Caco-2 (cell line): ENCODE results near the gene BANP. TPM values are rescaled to one million over a fixed set of nuclear protein-coding genes. Genes with fewer than 3 reads are reported as not detected.
"Not testable (repeated sequence)": the region's sequence is repeated elsewhere in the genome, so short reads cannot be mapped to it uniquely, and the experiment has no call there.

Source experiments
- BruUV-seq: library from RNA; stranded (reverse); fragments of 400-500 nt; replicated peaks from 2 replicates; lab custom pipeline; 2021; lab: Mats Ljungman, UMichigan
- CTCF ChIA-PET: fragments of 300-600 bp; sonication (Branson Sonifier 250); formaldehyde crosslinking; loops from one replicate; lab custom pipeline; 2022; ENCODE audit warnings: antibody characterized with exemption; lab: Charles Lee
- POLR2A ChIA-PET: fragments of 300-600 bp; sonication (Branson Sonifier 250); formaldehyde crosslinking; loops from one replicate; lab custom pipeline; 2022; ENCODE audit warnings: antibody characterized with exemption; lab: Charles Lee
- DNase-seq, 2 experiments: peaks; one replicate each; pipeline versions ENCODE4 v3.0.0 to v3.0.0-alpha.2; 2020 to 2022
- H3K27me3 ChIP-seq: replicated peaks from 2 replicates; pipeline ENCODE4 v1.6.0; 2011; ENCODE audit warnings: low read length; ENCODE audit not compliant: control insufficient read depth, insufficient read depth
- H3K36me3 ChIP-seq: 2 replicates; pipeline ENCODE4 v1.5.1; 2011; ENCODE audit warnings: low read length; ENCODE audit not compliant: control insufficient read depth, insufficient read depth
- H3K4me1 ChIP-seq: fragments of 250-450 bp; sonication (Bioruptor Pico); 2 replicates; pipeline ENCODE4 v1.5.1; 2020; ENCODE audit warnings: mild to moderate bottlenecking
- H3K4me3 ChIP-seq: 2 replicates; pipeline ENCODE4 v1.5.1; 2011; ENCODE audit warnings: low read depth, mild to moderate bottlenecking, control low read depth, low read length
- H3K9me3 ChIP-seq: fragments of 250-450 bp; sonication (Bioruptor Pico); 2 replicates; pipeline ENCODE4 v1.5.1; 2020; ENCODE audit warnings: mild to moderate bottlenecking, moderate library complexity
- H3K27ac Mint-ChIP-seq: one replicate; pipeline ENCODE4 v1.8.0; 2022; ENCODE audit warnings: mixed read lengths; ENCODE audit not compliant: unreplicated experiment
- H3K27me3 Mint-ChIP-seq: one replicate; pipeline ENCODE4 v1.8.0; 2022; ENCODE audit warnings: mixed read lengths; ENCODE audit not compliant: insufficient read depth, unreplicated experiment
- H3K36me3 Mint-ChIP-seq: one replicate; pipeline ENCODE4 v1.8.0; 2022; ENCODE audit warnings: mild to moderate bottlenecking, mixed read lengths; ENCODE audit not compliant: insufficient read depth, unreplicated experiment
- H3K4me1 Mint-ChIP-seq: one replicate; pipeline ENCODE4 v1.8.0; 2022; ENCODE audit warnings: low read depth, mixed read lengths; ENCODE audit not compliant: unreplicated experiment
- H3K4me3 Mint-ChIP-seq: one replicate; pipeline ENCODE4 v1.8.0; 2022; ENCODE audit warnings: mild to moderate bottlenecking, moderate library complexity, mixed read lengths; ENCODE audit not compliant: unreplicated experiment
- H3K9me3 Mint-ChIP-seq: one replicate; pipeline ENCODE4 v1.8.0; 2022; ENCODE audit warnings: mixed read lengths; ENCODE audit not compliant: unreplicated experiment
- CTCF ChIP-seq, 2 experiments: fragments of 200-600 bp in 1 of 2; IDR thresholded peaks; 1 replicate in 1 of 2; 2 replicates in 1 of 2; pipeline versions ENCODE4 v1.5.1 to v1.8.0; 2011 to 2022; ENCODE audit warnings: antibody characterized with exemption in 1 of 2, control low read depth in 1 of 2, inconsistent platforms in 1 of 2, low read depth in 1 of 2, low read length in 1 of 2, mild to moderate bottlenecking in 1 of 2, moderate library complexity in 1 of 2; ENCODE audit not compliant: insufficient read depth in 1 of 2, severe bottlenecking in 1 of 2, unreplicated experiment in 1 of 2
- intact Hi-C: fragments of 100-400 bp; cut with micrococcal nuclease; formaldehyde crosslinking; loops from one replicate; pipeline ENCODE4 v1.10.0; 2022; ENCODE audit not compliant: unreplicated experiment
- total RNA-seq: library from RNA; stranded (reverse); gene quantifications from 2 replicates; pipeline ENCODE4 v1.2.3, GENCODE V29; 2022

Gene BANP
- total RNA-seq, 1 experiment from 2014 or later = 44.4 TPM

GRCh38 chr16:88113545-88114045, 162.4 kb downstream of the BANP start:
- Mint-ChIP-seq H3K4me1 (peaks cover 7% of the 10 kb centered on the region), H3K9me3 (no peaks in the 10 kb centered on the region), H3K4me3 (no peak overlapping the region), H3K27me3 (no peaks in the 10 kb centered on the region), H3K27ac (no peak overlapping the region), H3K36me3 (no peaks in the 10 kb centered on the region)
- no peaks in the 10 kb centered on the region for H3K36me3 ChIP-seq
- H3K4me1 ChIP-seq = no peaks in the 10 kb centered on the region
- H3K4me3 ChIP-seq = no peak overlapping the region
- ChIA-PET POLR2A (no interaction called here), CTCF (no interaction called here)
- DNase-seq = no peak
- no peaks in the 10 kb centered on the region for H3K27me3 ChIP-seq
- no peaks in the 10 kb centered on the region for H3K9me3 ChIP-seq
- no TSS peak for BruUV-seq
- TF ChIP-seq CTCF (IDR thresholded peaks at IDR 0.05; ENCODE audit: insufficient read depth in 1 of 2, low read depth in 1 of 2, low read length in 1 of 2, severe bottlenecking in 1 of 2, unreplicated experiment in 1 of 2) = no peak
- intact Hi-C loops = no loop called here

GRCh38 chr16:88114541-88115228, 163.5 kb downstream of the BANP start:
- BruUV-seq, H3K9me3 Mint-ChIP-seq, H3K36me3 ChIP-seq, H3K36me3 Mint-ChIP-seq, H3K27me3 ChIP-seq, POLR2A ChIA-PET, H3K4me3 ChIP-seq, CTCF ChIA-PET, intact Hi-C loops, H3K27me3 Mint-ChIP-seq, H3K4me3 Mint-ChIP-seq, DNase-seq, H3K27ac Mint-ChIP-seq, H3K4me1 ChIP-seq, H3K9me3 ChIP-seq: not testable (repeated sequence)
- peaks cover 16% of the 10 kb centered on the region for H3K4me1 Mint-ChIP-seq

GRCh38 chr16:88116121-88116520, 164.9 kb downstream of the BANP start:
- H3K4me3 ChIP-seq = no peak overlapping the region
- H3K4me1 ChIP-seq = peaks cover 8% of the 10 kb centered on the region; the same call in 1 of the 2 replicates
- Mint-ChIP-seq H3K36me3 (no peaks in the 10 kb centered on the region), H3K4me1 (peaks cover 18% of the 10 kb centered on the region), H3K27ac (no peak overlapping the region), H3K9me3 (no peaks in the 10 kb centered on the region), H3K27me3 (no peaks in the 10 kb centered on the region), H3K4me3 (no peak overlapping the region)
- CTCF ChIA-PET = no interaction called here
- H3K9me3 ChIP-seq = no peaks in the 10 kb centered on the region
- no peak for DNase-seq
- H3K27me3 ChIP-seq = no peaks in the 10 kb centered on the region
- intact Hi-C loops = no loop called here
- no peak for TF ChIP-seq CTCF (IDR thresholded peaks at IDR 0.05; ENCODE audit: insufficient read depth in 1 of 2, low read depth in 1 of 2, low read length in 1 of 2, severe bottlenecking in 1 of 2, unreplicated experiment in 1 of 2)
- no peaks in the 10 kb centered on the region for H3K36me3 ChIP-seq
- POLR2A ChIA-PET = no interaction called here
- no TSS peak for BruUV-seq
